Measurements from ENCODE around the gene CFAP45. TPM values are rescaled to one million over a fixed set of nuclear protein-coding genes. Genes with fewer than 3 reads are reported as not detected.

CFAP45 gene
- total RNA-seq, 1 experiment from 2014 or later: 0.48 TPM

DNA sequence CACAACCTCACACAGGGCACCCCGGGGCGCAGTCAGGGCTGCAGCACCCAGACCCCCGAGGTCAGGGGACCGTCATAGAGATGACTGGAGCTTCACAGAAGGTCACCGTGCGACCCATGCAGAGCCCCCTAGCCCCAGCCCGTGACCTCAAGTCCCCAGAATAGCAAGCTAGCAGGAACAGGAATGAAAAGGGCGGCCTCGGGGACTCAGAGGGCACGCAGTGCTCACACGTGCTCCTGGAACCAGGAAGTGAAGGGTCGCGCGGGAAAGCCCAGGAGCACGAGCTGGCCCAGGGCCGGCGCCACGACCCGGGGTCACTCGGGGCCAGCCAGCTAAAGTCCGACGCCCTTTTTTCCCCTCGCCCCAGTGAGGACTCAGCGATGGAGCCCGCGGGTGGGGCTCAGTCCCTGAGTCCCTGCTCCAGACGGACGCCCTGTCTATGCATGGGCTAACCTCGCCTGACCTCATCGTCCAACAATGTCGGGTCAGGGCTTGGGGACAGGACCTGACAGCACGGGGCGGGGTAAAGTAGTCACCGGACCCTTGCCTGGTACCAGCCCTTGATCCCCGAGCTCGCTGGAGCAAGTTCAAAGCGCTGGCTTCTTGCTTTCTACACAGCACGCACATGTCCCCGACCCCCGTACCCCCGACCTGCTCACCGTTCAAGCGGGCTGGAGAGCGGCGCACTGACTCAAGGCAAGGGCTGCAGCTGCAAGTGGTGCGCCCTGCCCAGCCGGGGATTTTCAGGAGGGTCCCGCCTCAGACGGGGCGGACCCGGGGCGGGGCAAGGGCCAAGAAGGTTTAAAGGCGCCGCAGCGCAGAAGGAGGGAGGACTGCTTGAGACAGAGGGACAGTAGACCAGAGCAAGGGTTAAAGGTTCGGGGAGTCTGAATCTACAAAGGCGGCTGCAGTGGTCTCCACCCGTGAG, 25.1 kb upstream of the CFAP45 start, which contains the start of gene TAGLN2 (continued):
- TF ChIP-seq, protein P1, sequence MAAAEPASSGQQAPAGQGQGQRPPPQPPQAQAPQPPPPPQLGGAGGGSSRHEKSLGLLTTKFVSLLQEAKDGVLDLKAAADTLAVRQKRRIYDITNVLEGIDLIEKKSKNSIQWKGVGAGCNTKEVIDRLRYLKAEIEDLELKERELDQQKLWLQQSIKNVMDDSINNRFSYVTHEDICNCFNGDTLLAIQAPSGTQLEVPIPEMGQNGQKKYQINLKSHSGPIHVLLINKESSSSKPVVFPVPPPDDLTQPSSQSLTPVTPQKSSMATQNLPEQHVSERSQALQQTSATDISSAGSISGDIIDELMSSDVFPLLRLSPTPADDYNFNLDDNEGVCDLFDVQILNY (CRISPR knock-in tag; IDR thresholded peaks at IDR 0.05): peak; percentile 76; the same call in 1 of the 2 replicates
- TF ChIP-seq, protein P2, sequence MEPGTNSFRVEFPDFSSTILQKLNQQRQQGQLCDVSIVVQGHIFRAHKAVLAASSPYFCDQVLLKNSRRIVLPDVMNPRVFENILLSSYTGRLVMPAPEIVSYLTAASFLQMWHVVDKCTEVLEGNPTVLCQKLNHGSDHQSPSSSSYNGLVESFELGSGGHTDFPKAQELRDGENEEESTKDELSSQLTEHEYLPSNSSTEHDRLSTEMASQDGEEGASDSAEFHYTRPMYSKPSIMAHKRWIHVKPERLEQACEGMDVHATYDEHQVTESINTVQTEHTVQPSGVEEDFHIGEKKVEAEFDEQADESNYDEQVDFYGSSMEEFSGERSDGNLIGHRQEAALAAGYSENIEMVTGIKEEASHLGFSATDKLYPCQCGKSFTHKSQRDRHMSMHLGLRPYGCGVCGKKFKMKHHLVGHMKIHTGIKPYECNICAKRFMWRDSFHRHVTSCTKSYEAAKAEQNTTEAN (CRISPR knock-in tag; IDR thresholded peaks at IDR 0.05): peak; percentile 29; the same call in 1 of the 2 replicates
- TF ChIP-seq, protein P3, sequence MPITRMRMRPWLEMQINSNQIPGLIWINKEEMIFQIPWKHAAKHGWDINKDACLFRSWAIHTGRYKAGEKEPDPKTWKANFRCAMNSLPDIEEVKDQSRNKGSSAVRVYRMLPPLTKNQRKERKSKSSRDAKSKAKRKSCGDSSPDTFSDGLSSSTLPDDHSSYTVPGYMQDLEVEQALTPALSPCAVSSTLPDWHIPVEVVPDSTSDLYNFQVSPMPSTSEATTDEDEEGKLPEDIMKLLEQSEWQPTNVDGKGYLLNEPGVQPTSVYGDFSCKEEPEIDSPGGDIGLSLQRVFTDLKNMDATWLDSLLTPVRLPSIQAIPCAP (CRISPR knock-in tag; IDR thresholded peaks at IDR 0.05): peak; percentile 12; the same call in 1 of the 2 replicates
- no peak for TF ChIP-seq NFYB (CRISPR knock-in tag; conservative IDR thresholded peaks at IDR 0.05; ENCODE audit: low read depth)
- TF ChIP-seq, protein P4, sequence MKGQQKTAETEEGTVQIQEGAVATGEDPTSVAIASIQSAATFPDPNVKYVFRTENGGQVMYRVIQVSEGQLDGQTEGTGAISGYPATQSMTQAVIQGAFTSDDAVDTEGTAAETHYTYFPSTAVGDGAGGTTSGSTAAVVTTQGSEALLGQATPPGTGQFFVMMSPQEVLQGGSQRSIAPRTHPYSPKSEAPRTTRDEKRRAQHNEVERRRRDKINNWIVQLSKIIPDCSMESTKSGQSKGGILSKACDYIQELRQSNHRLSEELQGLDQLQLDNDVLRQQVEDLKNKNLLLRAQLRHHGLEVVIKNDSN (CRISPR knock-in tag; IDR thresholded peaks at IDR 0.05): peak; percentile 80
- TF ChIP-seq, protein P5, sequence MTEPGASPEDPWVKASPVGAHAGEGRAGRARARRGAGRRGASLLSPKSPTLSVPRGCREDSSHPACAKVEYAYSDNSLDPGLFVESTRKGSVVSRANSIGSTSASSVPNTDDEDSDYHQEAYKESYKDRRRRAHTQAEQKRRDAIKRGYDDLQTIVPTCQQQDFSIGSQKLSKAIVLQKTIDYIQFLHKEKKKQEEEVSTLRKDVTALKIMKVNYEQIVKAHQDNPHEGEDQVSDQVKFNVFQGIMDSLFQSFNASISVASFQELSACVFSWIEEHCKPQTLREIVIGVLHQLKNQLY (CRISPR knock-in tag; IDR thresholded peaks at IDR 0.05): 0 out of 2 replicates have a peak, but pooled peaks have one; percentile 35
- TF ChIP-seq SOX15 (CRISPR knock-in tag; IDR thresholded peaks at IDR 0.05): no peak
- peak; percentile 73; the same call in 1 of the 2 replicates for TF ChIP-seq ZNF219 (CRISPR knock-in tag; IDR thresholded peaks at IDR 0.05; ENCODE audit: borderline replicate concordance)

DNA sequence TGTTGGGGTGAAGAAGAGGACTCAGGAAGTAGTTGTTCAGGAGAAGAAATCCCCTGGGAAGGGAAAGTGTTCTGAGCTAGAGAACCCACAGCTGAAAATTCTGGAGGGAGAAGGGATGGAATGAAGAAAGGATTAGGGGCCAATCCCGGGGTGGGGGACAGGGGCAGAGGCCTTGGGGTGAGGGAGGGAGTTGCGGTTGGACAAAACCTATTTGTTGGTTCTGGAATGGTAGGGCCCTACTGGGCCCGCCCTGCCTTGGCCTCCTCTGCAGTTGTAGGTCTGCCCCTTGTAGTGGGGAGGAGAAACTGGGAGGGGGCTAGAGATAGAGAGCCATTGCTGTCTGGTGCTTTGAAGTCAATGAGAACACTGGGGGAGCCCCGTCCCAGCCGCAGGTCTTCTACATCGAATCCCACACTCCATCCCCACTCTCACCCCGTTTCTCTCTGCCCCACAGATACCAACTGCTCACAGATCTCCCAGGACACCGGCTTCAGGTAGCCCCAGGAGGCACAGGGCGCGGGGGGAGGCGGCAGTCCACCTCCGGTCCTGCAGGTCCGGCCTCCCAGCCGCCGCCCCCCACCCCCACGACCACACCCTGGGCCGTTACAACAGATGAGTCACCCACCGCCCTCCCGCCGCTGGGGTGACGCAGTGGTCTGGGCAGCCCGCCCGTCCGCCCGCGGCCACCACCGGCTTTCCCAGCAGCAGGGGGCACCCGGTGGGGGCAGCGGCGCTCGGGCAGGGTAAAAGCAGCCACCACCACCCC, 24.2 kb upstream of the CFAP45 start:
- DNase-seq (ENCODE audit: low spot score): no peak

DNA sequence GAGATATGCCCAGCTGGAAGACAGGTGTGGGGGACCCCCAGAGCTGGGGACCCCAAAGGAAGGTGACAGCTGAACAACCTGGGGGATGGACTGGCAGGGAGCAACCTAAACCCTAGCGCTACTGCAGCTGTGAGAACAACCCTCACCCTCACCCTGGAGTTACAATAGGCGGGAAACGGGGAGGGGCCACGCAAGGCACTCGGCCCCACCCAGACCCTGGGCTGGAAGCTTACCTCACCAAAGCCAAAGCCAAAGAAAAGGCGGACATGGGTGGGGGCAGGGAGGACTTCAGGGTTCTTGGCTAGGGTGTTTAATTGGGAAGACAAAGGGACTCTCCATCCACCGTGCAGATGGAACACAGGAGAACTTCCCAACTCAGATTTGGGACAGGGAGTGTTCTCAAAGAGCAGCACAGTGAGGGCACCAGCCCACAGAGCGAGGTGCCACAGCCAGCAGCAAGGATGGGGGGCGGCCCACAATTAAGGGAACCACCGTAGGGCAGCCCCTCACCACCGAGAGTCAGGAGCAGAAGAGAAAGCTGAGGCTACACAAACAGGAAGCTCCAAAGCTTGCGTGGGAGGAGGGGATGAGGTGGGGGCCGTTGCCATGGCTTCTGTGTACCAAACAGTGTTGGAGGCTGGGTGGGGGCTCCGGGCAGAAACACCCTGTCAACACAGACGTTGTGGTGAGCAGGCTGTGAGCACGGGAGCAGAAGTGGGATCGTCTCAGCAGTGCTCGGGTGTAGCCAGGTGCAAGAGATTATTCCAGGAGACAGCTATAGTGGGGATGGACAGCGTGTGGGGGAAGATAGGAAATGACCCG, 23.4 kb upstream of the CFAP45 start:
- ChIA-PET POLR2A (interaction anchor here (1.0 to 1.3 kb wide), 2 partner anchors 23 kb away, joined by 4 to 8 read pairs; partner anchors contain the start of gene CFAP45), CTCF (interaction anchor here (0.7 to 5.9 kb wide), 14 partner anchors 8 to 134 kb away, joined by 3 to 64 read pairs (median 4); no protein-coding TSS in a partner anchor)
- Mint-ChIP-seq H3K9me3 (no peaks in the 10 kb centered on the region), H3K36me3 (peaks cover 13% of the 10 kb centered on the region), H3K27ac (peak overlapping the region; percentile 28), H3K27me3 (ENCODE audit: low read depth) (peaks cover 18% of the 10 kb centered on the region), H3K4me1 (peaks cover 29% of the 10 kb centered on the region), H3K4me3 (peak overlapping the region; percentile 85)
- ATAC-seq (peak; percentile 48), DNase-seq (ENCODE audit: low spot score) (peak; percentile 61)
- TF ChIP-seq JUN (CRISPR knock-in tag; IDR thresholded peaks at IDR 0.05): no peak
- TF ChIP-seq, protein P6, sequence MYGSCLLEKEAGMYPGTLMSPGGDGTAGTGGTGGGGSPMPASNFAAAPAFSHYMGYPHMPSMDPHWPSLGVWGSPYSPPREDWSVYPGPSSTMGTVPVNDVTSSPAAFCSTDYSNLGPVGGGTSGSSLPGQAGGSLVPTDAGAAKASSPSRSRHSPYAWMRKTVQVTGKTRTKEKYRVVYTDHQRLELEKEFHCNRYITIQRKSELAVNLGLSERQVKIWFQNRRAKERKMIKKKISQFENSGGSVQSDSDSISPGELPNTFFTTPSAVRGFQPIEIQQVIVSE (CRISPR knock-in tag; IDR thresholded peaks at IDR 0.05; ENCODE audit: borderline replicate concordance): no peak
- TF ChIP-seq FOXP1 (CRISPR knock-in tag; IDR thresholded peaks at IDR 0.05; ENCODE audit: borderline replicate concordance): peak; percentile 24; the same call in 1 of the 2 replicates
- TF ChIP-seq, protein P4 (CRISPR knock-in tag; IDR thresholded peaks at IDR 0.05): no peak
- TF ChIP-seq PRRX2 (CRISPR knock-in tag; IDR thresholded peaks at IDR 0.05): no peak
- TF ChIP-seq, protein P7, sequence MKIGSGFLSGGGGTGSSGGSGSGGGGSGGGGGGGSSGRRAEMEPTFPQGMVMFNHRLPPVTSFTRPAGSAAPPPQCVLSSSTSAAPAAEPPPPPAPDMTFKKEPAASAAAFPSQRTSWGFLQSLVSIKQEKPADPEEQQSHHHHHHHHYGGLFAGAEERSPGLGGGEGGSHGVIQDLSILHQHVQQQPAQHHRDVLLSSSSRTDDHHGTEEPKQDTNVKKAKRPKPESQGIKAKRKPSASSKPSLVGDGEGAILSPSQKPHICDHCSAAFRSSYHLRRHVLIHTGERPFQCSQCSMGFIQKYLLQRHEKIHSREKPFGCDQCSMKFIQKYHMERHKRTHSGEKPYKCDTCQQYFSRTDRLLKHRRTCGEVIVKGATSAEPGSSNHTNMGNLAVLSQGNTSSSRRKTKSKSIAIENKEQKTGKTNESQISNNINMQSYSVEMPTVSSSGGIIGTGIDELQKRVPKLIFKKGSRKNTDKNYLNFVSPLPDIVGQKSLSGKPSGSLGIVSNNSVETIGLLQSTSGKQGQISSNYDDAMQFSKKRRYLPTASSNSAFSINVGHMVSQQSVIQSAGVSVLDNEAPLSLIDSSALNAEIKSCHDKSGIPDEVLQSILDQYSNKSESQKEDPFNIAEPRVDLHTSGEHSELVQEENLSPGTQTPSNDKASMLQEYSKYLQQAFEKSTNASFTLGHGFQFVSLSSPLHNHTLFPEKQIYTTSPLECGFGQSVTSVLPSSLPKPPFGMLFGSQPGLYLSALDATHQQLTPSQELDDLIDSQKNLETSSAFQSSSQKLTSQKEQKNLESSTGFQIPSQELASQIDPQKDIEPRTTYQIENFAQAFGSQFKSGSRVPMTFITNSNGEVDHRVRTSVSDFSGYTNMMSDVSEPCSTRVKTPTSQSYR (CRISPR knock-in tag; IDR thresholded peaks at IDR 0.05): peak; percentile 44; the same call in 1 of the 2 replicates
- TF ChIP-seq, protein P8, sequence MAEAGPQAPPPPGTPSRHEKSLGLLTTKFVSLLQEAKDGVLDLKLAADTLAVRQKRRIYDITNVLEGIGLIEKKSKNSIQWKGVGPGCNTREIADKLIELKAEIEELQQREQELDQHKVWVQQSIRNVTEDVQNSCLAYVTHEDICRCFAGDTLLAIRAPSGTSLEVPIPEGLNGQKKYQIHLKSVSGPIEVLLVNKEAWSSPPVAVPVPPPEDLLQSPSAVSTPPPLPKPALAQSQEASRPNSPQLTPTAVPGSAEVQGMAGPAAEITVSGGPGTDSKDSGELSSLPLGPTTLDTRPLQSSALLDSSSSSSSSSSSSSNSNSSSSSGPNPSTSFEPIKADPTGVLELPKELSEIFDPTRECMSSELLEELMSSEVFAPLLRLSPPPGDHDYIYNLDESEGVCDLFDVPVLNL (CRISPR knock-in tag; IDR thresholded peaks at IDR 0.05; ENCODE audit: borderline replicate concordance, low read depth): no peak

More for the DNA sequence above, 24.2 kb upstream of the CFAP45 start:
- ChIA-PET CTCF (interaction anchor here (0.9 to 5.9 kb wide), 13 partner anchors 8 to 121 kb away, joined by 3 to 64 read pairs (median 4); partner anchors contain the start of gene IGSF9), POLR2A (interaction anchor here (0.7 to 1.6 kb wide), 5 partner anchors 22 to 35 kb away, joined by 3 to 9 read pairs (median 4); partner anchors contain the start of gene CFAP45)
- TF ChIP-seq PRRX2 (CRISPR knock-in tag; IDR thresholded peaks at IDR 0.05) (no peak), ZNF423 (CRISPR knock-in tag; IDR thresholded peaks at IDR 0.05) (peak; percentile 20; the same call in 1 of the 2 replicates)
- Mint-ChIP-seq H3K27ac (peak overlapping the region; percentile 20; the same call in 1 of the 2 replicates), H3K27me3 (ENCODE audit: low read depth) (peaks cover 18% of the 10 kb centered on the region), H3K4me1 (peaks cover 33% of the 10 kb centered on the region), H3K4me3 (peak overlapping the region; percentile 85), H3K36me3 (peaks cover 17% of the 10 kb centered on the region), H3K9me3 (no peaks in the 10 kb centered on the region)
- ATAC-seq: no peak
